CD4-positive, alpha-beta T cell treated with Interleukin-15 for 1 hour (primary cell): ENCODE data around the gene LGALS14.
"Not testable (repeated sequence)": the region's sequence is repeated elsewhere in the genome, so short reads cannot be mapped to it uniquely, and the experiment has no call there.

ENCODE experiments used
- DNase-seq: peaks from one replicate; pipeline ENCODE4 v3.0.0-alpha.2; 2020

Gene LGALS14

GRCh38 chr19:39704181-39705044 is at the start of gene LGALS14:
Gene LGALS14, plus strand, starts transcription at chr19:39704481. Its CDS starts 48 bp downstream, at chr19:39704529.
- DNase-seq = no peak

GRCh38 chr19:39655613-39656012 is 48.7 kb upstream of the LGALS14 start, which contains the start of gene LGALS16:
Gene LGALS16, plus strand, starts transcription at chr19:39655913. Its CDS starts 49 bp downstream, at chr19:39655962.
- no peak for DNase-seq

DNA sequence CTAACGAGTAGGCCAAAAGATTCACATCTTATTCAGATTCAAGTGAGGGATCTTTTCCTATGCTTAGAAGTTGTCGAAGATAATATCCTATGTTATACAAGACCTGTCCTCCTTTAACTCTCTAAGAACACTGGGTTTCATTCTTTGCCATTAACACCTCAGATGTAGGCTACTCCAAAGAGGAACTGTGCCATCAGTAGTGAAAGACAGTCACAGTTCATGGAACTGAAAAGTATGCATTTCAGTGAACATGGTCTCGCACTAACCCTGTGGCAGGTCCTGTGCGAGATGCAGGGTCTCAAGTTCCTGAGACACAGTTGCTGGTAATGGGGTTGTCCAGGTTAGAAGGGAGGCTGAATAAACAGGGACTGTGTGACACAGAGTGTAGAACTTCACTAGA is 44.5 kb upstream of the LGALS14 start:
- no peak for DNase-seq

DNA sequence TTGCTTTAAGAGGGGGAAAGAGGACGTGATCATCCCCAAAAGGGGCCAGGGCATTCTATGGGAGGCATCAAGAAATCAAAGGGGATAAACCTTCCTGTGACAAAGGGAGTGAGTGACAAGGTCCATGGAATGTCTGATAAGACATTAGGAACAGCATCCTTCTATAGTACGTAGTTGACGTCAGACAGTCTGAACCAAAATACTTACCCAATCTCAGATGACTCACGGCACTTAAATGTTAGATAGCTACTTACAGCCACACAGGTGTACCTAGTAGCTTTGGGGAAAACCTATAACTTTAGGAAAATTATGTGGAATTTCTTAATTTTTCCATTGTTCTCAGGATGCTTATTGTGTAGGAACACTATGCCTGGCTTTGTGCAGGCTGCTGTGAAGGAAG is 43.6 kb upstream of the LGALS14 start:
- DNase-seq = no peak

DNA sequence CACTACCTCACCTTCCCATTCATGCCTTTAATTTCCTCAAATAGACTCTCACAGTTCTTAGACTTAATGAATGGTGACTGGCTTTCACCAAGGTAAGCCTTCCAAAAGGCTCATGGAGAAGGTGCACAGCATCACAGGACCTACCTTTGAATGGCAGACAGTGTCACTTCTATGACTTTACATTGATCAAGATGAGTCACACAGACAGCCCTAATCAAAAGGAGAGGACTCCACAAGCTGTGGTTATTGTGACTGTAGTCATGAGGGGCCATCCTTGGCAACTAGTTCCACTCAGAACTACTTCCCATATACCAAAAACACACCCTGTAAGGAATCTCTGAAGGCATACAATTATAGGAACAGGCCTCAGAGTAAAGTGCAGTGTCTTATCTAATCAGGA is 42.7 kb upstream of the LGALS14 start:
- DNase-seq = no peak

DNA sequence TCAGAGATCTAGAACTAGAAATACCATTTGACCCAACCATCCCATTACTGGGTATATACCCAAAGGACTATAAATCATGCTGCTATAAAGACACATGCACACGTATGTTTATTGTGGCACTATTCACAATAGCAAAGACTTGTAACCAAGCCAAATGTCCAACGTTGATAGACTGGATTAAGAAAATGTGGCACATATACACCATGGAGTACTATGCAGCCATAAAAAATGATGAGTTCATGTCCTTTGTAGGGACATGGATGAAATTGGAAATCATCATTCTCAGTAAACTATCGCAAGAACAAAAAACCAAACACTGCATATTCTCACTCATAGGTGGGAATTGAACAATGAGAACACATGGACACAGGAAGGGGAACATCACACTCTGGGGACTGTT is 34.4 kb upstream of the LGALS14 start:
- DNase-seq = not testable (repeated sequence)

DNA sequence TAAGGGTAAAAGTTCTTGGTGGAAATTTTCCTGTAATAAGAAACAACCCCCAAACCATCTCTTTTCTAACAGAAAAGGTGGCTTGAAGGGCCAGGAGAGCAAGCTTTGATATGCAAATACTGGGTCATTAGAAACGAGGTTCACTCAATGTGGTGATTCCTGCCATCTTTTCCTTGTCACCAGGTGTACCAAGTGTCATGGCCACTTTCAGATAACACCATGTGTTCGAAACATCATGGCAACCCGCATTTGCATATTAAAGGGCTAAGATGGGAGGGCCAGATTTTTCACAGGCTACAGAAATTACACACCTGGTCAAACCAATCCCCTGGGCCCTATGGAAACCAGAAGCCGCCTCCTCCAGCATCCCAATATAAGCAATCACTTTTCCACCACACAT is 33.3 kb upstream of the LGALS14 start:
- DNase-seq = no peak

DNA sequence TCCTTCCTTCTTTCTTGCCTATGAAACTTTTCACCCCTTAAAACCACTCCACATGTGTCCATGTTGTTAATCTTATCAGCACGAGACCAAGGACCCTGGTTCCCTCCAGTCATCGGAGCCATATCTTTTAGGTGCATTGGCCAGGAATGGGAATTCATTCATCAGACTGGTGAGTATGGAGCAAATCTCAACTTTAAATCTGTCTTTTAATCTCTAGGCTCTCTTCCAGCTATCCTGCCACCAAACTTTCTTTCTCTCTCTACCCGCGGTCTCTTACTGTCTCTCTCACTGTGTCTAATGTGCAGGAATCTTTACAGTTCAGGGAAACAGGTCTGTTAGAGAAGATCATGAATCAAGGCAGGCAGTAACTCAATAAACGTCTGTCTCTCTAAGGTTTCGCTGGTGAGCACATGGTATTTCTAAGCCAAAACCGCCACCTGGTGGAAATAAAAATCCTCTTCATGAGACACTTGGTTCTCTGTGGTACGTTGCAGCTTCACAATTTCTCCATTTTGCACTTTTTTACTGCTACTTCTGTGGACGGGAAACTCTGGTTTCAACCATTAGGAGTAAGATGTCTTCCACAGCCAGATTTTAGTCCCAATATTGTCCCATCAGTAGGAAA is 32.4 kb upstream of the LGALS14 start:
- DNase-seq = peak; percentile 30

GRCh38 chr19:39672473-39672872 is 31.8 kb upstream of the LGALS14 start:
- DNase-seq = no peak

- not testable (repeated sequence) for DNase-seq
Observed at GRCh38 chr19:39673862-39674261, 30.4 kb upstream of the LGALS14 start.

DNA sequence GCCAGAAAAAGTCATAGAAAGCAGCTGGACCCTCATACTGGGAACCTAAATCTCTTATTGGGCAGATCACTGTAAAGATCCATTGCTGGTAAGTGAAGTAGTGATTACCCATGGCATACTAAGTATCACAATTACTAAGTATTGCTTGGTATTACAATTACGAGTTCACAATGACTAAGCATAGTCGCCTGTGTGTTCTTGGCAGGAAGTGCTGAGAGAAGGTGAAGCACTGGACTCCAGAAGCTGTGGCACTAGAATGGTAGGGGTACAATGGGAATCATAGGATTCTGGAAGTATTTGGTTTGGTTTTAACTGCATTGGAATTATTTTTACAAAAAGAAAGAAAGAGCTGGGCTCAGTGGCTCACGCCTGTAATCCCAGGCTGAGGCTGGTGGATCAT is 28.3 kb upstream of the LGALS14 start:
- no peak for DNase-seq

- DNase-seq = no peak
Observed at GRCh38 chr19:39677961-39678889, 26.1 kb upstream of the LGALS14 start.

- no peak for DNase-seq
Observed at GRCh38 chr19:39679056-39679790, 25.1 kb upstream of the LGALS14 start.

GRCh38 chr19:39679791-39680168 is 24.5 kb upstream of the LGALS14 start:
- DNase-seq = no peak

GRCh38 chr19:39680593-39680992 is 23.7 kb upstream of the LGALS14 start:
- no peak for DNase-seq

DNA sequence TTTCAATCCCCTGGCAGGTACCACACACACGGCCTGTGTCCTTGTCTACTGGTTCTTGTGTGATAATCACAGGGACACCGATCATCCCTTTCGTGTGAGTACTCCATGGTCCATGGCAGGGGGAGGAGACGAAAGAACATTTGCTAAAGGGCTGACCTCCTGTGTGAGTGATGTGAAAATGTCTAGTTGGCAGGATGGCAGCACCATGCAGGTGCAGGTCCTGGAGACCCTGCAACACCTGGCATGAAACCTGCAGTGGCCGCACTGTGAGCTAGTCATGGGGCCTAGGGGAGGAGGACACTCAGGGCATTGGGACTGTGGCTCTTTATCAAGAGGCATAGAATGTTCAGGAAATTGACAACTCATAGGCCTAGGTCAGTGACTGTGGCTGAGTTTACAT is 22.9 kb upstream of the LGALS14 start:
- no peak for DNase-seq

GRCh38 chr19:39684267-39684666 is 20.0 kb upstream of the LGALS14 start:
- no peak for DNase-seq

DNA sequence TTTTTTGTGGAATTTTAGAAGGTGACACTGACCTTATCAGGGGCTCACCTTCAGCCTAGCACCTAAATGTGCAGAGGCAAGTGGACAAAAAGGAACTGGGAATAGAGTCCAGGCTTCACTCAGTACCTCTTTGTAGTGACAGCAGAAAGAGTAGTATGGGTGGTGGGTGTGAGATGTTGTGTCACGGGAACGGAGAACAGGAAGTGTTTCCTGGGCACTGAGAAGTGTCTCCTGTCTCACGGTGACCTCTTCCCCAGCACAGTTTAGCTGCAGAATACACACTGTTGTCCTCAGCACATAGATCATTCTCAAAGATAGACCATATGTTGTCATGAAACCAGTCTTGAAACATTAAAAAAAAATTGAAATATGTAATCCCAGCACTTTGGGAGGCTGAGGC is 17.5 kb upstream of the LGALS14 start:
- no peak for DNase-seq

GRCh38 chr19:39688637-39689036 is 15.6 kb upstream of the LGALS14 start:
- not testable (repeated sequence) for DNase-seq

DNA sequence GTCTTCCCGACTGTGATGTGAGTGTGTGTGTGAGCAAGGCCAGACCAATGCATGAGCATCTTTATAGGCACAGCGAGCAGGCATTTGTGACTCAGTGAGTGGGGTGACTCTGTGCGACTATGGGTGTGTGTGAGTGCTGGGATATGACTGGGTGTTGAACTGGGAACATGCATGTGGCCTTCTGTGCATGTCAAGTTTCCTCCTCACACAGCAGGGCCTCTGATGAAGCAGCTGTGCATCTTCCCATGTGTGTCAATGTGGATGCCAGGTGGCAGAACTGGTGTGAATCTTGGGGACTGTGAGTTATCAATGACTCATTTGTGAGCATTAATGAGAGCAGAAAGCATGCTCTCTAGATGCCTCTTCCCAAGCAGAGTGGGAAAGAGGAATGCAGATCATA is 12.1 kb upstream of the LGALS14 start:
- DNase-seq = no peak

DNA sequence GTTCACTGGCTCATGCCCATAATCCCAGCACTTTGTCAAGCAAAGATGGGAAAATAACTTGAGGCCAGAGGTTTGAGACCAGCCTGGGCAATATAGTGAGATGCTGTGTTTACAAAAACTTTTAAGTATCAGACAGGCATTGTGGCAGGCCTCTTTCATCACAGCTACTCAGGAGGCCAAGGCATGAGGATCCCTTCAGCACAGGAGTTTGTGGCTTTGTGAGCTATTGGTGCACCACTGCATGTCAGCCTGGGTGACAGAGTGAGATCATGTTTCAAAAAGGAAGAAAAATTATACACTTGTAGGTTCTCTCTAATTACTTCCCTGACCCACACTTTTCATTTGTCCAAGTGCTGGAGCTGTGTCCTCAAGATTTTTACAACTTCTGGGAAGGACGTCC is 11.5 kb upstream of the LGALS14 start:
- DNase-seq = no peak

DNA sequence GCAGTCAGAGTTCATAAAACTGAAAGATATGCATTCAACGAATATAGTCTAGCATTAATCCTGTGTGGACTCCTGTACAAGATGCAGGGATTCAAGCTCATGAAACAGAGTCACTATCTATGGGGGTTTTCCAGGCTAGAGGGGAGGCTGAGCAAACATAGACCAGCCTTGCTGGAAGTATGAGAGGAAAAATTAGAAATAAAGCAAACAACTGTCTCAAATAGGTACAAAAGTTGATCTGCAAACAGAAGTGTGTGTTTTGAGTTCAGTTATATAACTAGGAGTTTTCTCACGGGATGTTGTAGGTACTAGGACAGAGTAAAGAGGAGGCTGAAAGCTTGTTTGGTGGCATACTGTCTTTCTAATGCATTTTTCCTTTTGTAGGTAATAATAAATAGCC is 8.5 kb upstream of the LGALS14 start:
- no peak for DNase-seq

DNA sequence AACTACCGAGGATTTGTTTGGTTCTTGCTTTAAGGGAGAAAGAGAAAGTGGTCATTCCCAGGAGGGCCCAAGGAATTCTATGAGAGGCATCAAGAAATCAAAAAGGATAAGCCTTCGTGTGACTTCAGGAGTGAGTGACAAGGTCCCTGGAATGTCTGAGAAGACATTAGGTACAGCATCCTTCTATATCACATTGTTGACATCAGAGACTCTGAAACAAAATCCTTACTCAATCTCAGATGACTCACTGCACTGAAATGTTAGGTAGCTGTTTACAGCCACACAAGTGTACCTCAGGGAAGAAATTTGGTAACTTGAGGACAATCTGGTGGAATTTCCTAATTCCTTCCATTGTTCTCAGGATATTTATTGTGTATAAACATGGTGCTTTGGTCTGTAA is 7.9 kb upstream of the LGALS14 start:
- no peak for DNase-seq
